Activated T-cell treated with anti-CD3 and anti-CD28 coated beads, Interleukin-2, amount 50 U/mL, for 72 hours (primary cell): ENCODE measurements around the gene KCNJ14. TPM values are rescaled to one million over a fixed set of nuclear protein-coding genes. Genes with fewer than 3 reads are reported as not detected.

ENCODE experiments used
- ATAC-seq, 2 donors: fragments of 150-1000 bp; cut with Tn5 transposase; replicated peaks in 1 of 2; 2 replicates each; pipeline ENCODE4 v1.10.0; 2021; ENCODE audit warnings: moderate library complexity in 2 of 2, mild to moderate bottlenecking in 1 of 2
- DNase-seq, 2 donors: peaks; one replicate each; pipeline ENCODE4 v3.0.0; 2021 to 2022; ENCODE audit warnings: mixed read lengths in 1 of 2
- H3K27ac Mint-ChIP-seq: one replicate; pipeline ENCODE4 v1.8.0; 2022; ENCODE audit warnings: mild to moderate bottlenecking, moderate library complexity, mixed read lengths
- H3K27me3 Mint-ChIP-seq: one replicate; pipeline ENCODE4 v1.8.0; 2022; ENCODE audit warnings: low read depth, mixed read lengths
- H3K36me3 Mint-ChIP-seq, 2 donors: one replicate each; pipeline ENCODE4 v1.8.0; 2022; ENCODE audit warnings: mixed read lengths in 2 of 2, mild to moderate bottlenecking in 1 of 2; ENCODE audit not compliant: insufficient read depth in 2 of 2
- H3K4me1 Mint-ChIP-seq: one replicate; pipeline ENCODE4 v1.8.0; 2022; ENCODE audit warnings: low read depth, mixed read lengths
- H3K4me3 Mint-ChIP-seq, 2 donors: one replicate each; pipeline ENCODE4 v1.8.0; 2022; ENCODE audit warnings: mild to moderate bottlenecking in 2 of 2, mixed read lengths in 2 of 2, moderate library complexity in 2 of 2
- H3K9me3 Mint-ChIP-seq, 2 donors: one replicate each; pipeline ENCODE4 v1.8.0; 2022; ENCODE audit warnings: mixed read lengths in 2 of 2
- total RNA-seq, 2 donors: library from RNA; stranded (reverse); gene quantifications; one replicate each; pipeline ENCODE4 v1.2.3, GENCODE V29; 2022

Gene KCNJ14
- total RNA-seq, 2 donors from 2014 or later, result 3.2 to 5.0 TPM

- peaks cover 0 to 3% of the 10 kb centered on the region in 2 donors for H3K36me3 Mint-ChIP-seq
- peak; percentile 52 to 54 for DNase-seq
- peaks cover 50% of the 10 kb centered on the region for H3K27me3 Mint-ChIP-seq
- peaks cover 34% of the 10 kb centered on the region for H3K4me1 Mint-ChIP-seq
- no peaks in the 10 kb centered on the region for H3K9me3 Mint-ChIP-seq
- H3K27ac Mint-ChIP-seq, result no peak overlapping the region
- H3K4me3 Mint-ChIP-seq, result peak overlapping the region; percentile 72 to 76
- ATAC-seq, result no peak
Measured at GRCh38 chr19:48490981-48491792, 35.8 kb downstream of the KCNJ14 start.

GRCh38 chr19:48491793-48492123 is 36.4 kb downstream of the KCNJ14 start:
- H3K4me1 Mint-ChIP-seq, result peaks cover 34% of the 10 kb centered on the region

GRCh38 chr19:48492925-48493717 is 37.7 kb downstream of the KCNJ14 start:
- Mint-ChIP-seq H3K27ac (no peak overlapping the region), H3K4me1 (peaks cover 34% of the 10 kb centered on the region)

More at GRCh38 chr19:48491793-48492123, 36.4 kb downstream of the KCNJ14 start:
- no peaks in the 10 kb centered on the region for H3K9me3 Mint-ChIP-seq
- peak overlapping the region; percentile 65 to 84 for H3K4me3 Mint-ChIP-seq
- peaks cover 0 to 3% of the 10 kb centered on the region in 2 donors for H3K36me3 Mint-ChIP-seq
- no peak for ATAC-seq
- peaks cover 56% of the 10 kb centered on the region for H3K27me3 Mint-ChIP-seq
- no peak overlapping the region for H3K27ac Mint-ChIP-seq
- no peak for DNase-seq

GRCh38 chr19:48493718-48494401 is 38.5 kb downstream of the KCNJ14 start:
- peak overlapping the region; percentile 80 to 84 for H3K4me3 Mint-ChIP-seq
- peaks cover 0 to 3% of the 10 kb centered on the region in 2 donors for H3K36me3 Mint-ChIP-seq
- H3K27me3 Mint-ChIP-seq, result peaks cover 60% of the 10 kb centered on the region
- H3K9me3 Mint-ChIP-seq, result no peaks in the 10 kb centered on the region
- no peak for DNase-seq
- peaks cover 34% of the 10 kb centered on the region for H3K4me1 Mint-ChIP-seq
- H3K27ac Mint-ChIP-seq, result peak overlapping the region; percentile 57
- peak; percentile 23 to 26 for ATAC-seq

More at GRCh38 chr19:48492925-48493717, 37.7 kb downstream of the KCNJ14 start:
- Mint-ChIP-seq H3K36me3 (peaks cover 0 to 3% of the 10 kb centered on the region in 2 donors), H3K9me3 (no peaks in the 10 kb centered on the region), H3K27me3 (peaks cover 60% of the 10 kb centered on the region), H3K4me3 (peak overlapping the region; percentile 73 to 84)
- ATAC-seq, result peak; percentile 81
- peak; percentile 90 to 91 for DNase-seq

- H3K36me3 Mint-ChIP-seq, result peaks cover 0 to 3% of the 10 kb centered on the region in 2 donors
- H3K9me3 Mint-ChIP-seq, result no peaks in the 10 kb centered on the region
- peak overlapping the region in 1 of 2 donors; percentile 6 for H3K4me3 Mint-ChIP-seq
- H3K4me1 Mint-ChIP-seq, result peaks cover 25% of the 10 kb centered on the region
- no peak for ATAC-seq
- no peak for DNase-seq
- no peak overlapping the region for H3K27ac Mint-ChIP-seq
- peaks cover 58% of the 10 kb centered on the region for H3K27me3 Mint-ChIP-seq
Measured at GRCh38 chr19:48495396-48495795, 40.0 kb downstream of the KCNJ14 start.

- peaks cover 2 to 3% of the 10 kb centered on the region in 2 donors for H3K36me3 Mint-ChIP-seq
- no peak for ATAC-seq
- no peak overlapping the region for H3K27ac Mint-ChIP-seq
- H3K4me1 Mint-ChIP-seq, result peaks cover 17% of the 10 kb centered on the region
- H3K27me3 Mint-ChIP-seq, result peaks cover 44% of the 10 kb centered on the region
- H3K4me3 Mint-ChIP-seq, result peak overlapping the region in 1 of 2 donors; percentile 46
- no peak for DNase-seq
- H3K9me3 Mint-ChIP-seq, result no peaks in the 10 kb centered on the region
Measured at GRCh38 chr19:48496959-48497727, 41.8 kb downstream of the KCNJ14 start.

- H3K27ac Mint-ChIP-seq, result no peak overlapping the region
- no peaks in the 10 kb centered on the region for H3K9me3 Mint-ChIP-seq
- H3K27me3 Mint-ChIP-seq, result peaks cover 36% of the 10 kb centered on the region
- peak overlapping the region; percentile 57 to 60 for H3K4me3 Mint-ChIP-seq
- DNase-seq (no peak), ATAC-seq (no peak)
- H3K4me1 Mint-ChIP-seq, result peaks cover 9% of the 10 kb centered on the region
- peaks cover 0 to 2% of the 10 kb centered on the region in 2 donors for H3K36me3 Mint-ChIP-seq
Measured at GRCh38 chr19:48497728-48498594, 42.6 kb downstream of the KCNJ14 start.

GRCh38 chr19:48498595-48499311 is 43.4 kb downstream of the KCNJ14 start:
- H3K4me1 Mint-ChIP-seq, result peaks cover 7% of the 10 kb centered on the region
- no peak for ATAC-seq
- no peak overlapping the region for H3K4me3 Mint-ChIP-seq

GRCh38 chr19:48499316-48500090 is 44.1 kb downstream of the KCNJ14 start:
- ATAC-seq (no peak), DNase-seq (no peak)
- no peaks in the 10 kb centered on the region for H3K9me3 Mint-ChIP-seq
- H3K36me3 Mint-ChIP-seq, result peaks cover 0 to 2% of the 10 kb centered on the region in 2 donors
- H3K27ac Mint-ChIP-seq, result no peak overlapping the region
- H3K4me3 Mint-ChIP-seq, result no peak overlapping the region
- peaks cover 7% of the 10 kb centered on the region for H3K4me1 Mint-ChIP-seq
- peaks cover 31% of the 10 kb centered on the region for H3K27me3 Mint-ChIP-seq

More at GRCh38 chr19:48498595-48499311, 43.4 kb downstream of the KCNJ14 start:
- no peaks in the 10 kb centered on the region for H3K9me3 Mint-ChIP-seq
- DNase-seq, result no peak
- H3K36me3 Mint-ChIP-seq, result peaks cover 0 to 2% of the 10 kb centered on the region in 2 donors
- H3K27ac Mint-ChIP-seq, result no peak overlapping the region
- peaks cover 36% of the 10 kb centered on the region for H3K27me3 Mint-ChIP-seq

GRCh38 chr19:48500830-48501493 is 45.6 kb downstream of the KCNJ14 start:
- peaks cover 17% of the 10 kb centered on the region for H3K27me3 Mint-ChIP-seq
- H3K4me3 Mint-ChIP-seq, result peak overlapping the region; percentile 81 to 86
- H3K27ac Mint-ChIP-seq, result no peak overlapping the region
- DNase-seq, result no peak
- H3K36me3 Mint-ChIP-seq, result peaks cover 0 to 2% of the 10 kb centered on the region in 2 donors
- H3K4me1 Mint-ChIP-seq, result peaks cover 7% of the 10 kb centered on the region
- ATAC-seq, result no peak
- H3K9me3 Mint-ChIP-seq, result no peaks in the 10 kb centered on the region
